CD4-positive, alpha-beta T cell (primary cell): Measurements from ENCODE around the gene KPTN. TPM values are rescaled to one million over a fixed set of nuclear protein-coding genes. Genes with fewer than 3 reads are reported as not detected.

ENCODE experiments used
- ATAC-seq: fragments of 200-7000 bp; cut with Tn5 transposase; one replicate; pipeline ENCODE4 v1.10.0; 2022; ENCODE audit warnings: mild to moderate bottlenecking; ENCODE audit not compliant: poor library complexity
- CTCF ChIA-PET: fragments of 350-600 bp; sonication (Branson Sonifier 250); formaldehyde crosslinking; loops from one replicate; lab custom pipeline; 2021; ENCODE audit warnings: antibody characterized with exemption, inconsistent platforms; lab: Charles Lee
- POLR2A ChIA-PET: fragments of 350-600 bp; sonication (Branson Sonifier 250); formaldehyde crosslinking; loops from one replicate; lab custom pipeline; 2021; ENCODE audit warnings: antibody characterized with exemption, inconsistent platforms; lab: Charles Lee
- DNase-seq, 14 experiments: peaks; one replicate each; pipeline ENCODE4 v3.0.0-alpha.2; 2013 to 2020; ENCODE audit warnings: mixed read lengths in 2 of 14
- H3K27ac ChIP-seq, 2 donors: one replicate each; pipeline versions ENCODE4 v1.5.1 to v1.7.0; 2013; ENCODE audit warnings: low read length in 2 of 2, low read depth in 1 of 2, mild to moderate bottlenecking in 1 of 2
- H3K27me3 ChIP-seq, 2 experiments: 1 replicate in 1 of 2; 2 replicates in 1 of 2; pipeline versions ENCODE4 v1.6.1 to v1.7.0; 2013; ENCODE audit warnings: low read length in 2 of 2, control low read depth in 1 of 2, mild to moderate bottlenecking in 1 of 2, moderate library complexity in 1 of 2; ENCODE audit not compliant: insufficient read depth in 2 of 2, control insufficient read depth in 1 of 2
- H3K36me3 ChIP-seq: one replicate; pipeline ENCODE4 v1.6.1; 2013; ENCODE audit warnings: low read length, control low read depth; ENCODE audit not compliant: insufficient read depth
- H3K4me1 ChIP-seq: one replicate; pipeline ENCODE4 v1.6.1; 2013; ENCODE audit warnings: low read length, control low read depth; ENCODE audit not compliant: insufficient read depth
- H3K4me3 ChIP-seq: one replicate; pipeline ENCODE4 v1.5.1; 2013; ENCODE audit warnings: mild to moderate bottlenecking, low read length, moderate library complexity
- H3K9me3 ChIP-seq, 2 experiments: 1 replicate in 1 of 2; 2 replicates in 1 of 2; pipeline versions ENCODE4 v1.6.1 to v1.7.0; 2013; ENCODE audit warnings: low read length in 2 of 2, mild to moderate bottlenecking in 2 of 2, control low read depth in 1 of 2, moderate library complexity in 1 of 2; ENCODE audit not compliant: control insufficient read depth in 1 of 2, insufficient read depth in 1 of 2
- H3K27ac Mint-ChIP-seq: one replicate; pipeline ENCODE4 v1.8.0; 2020; ENCODE audit warnings: mixed read lengths
- H3K27me3 Mint-ChIP-seq: one replicate; pipeline ENCODE4 v1.8.0; 2021; ENCODE audit warnings: mixed read lengths
- H3K36me3 Mint-ChIP-seq: one replicate; pipeline ENCODE4 v1.8.0; 2021; ENCODE audit warnings: low read depth, mixed read lengths
- H3K4me1 Mint-ChIP-seq: one replicate; pipeline ENCODE4 v1.8.0; 2021; ENCODE audit warnings: low read depth, mixed read lengths
- H3K4me3 Mint-ChIP-seq: one replicate; pipeline ENCODE4 v1.8.0; 2020; ENCODE audit warnings: mild to moderate bottlenecking, mixed read lengths
- H3K9me3 Mint-ChIP-seq: one replicate; pipeline ENCODE4 v1.8.0; 2020; ENCODE audit warnings: mixed read lengths
- CTCF ChIP-seq: fragments of 200-600 bp; IDR thresholded peaks from one replicate; pipeline ENCODE4 v1.8.0; 2022; ENCODE audit warnings: antibody characterized with exemption, mild to moderate bottlenecking
- intact Hi-C, 2 experiments: fragments of 100-400 bp; cut with DNase I in 1 of 2; cut with micrococcal nuclease in 1 of 2; formaldehyde crosslinking; loops; one replicate each; pipeline versions ENCODE4 v1.15.1 to v1.9.0; 2023 to 2025; cut with DNase I, micrococcal nuclease
- total RNA-seq, 174 experiments: library from RNA in 2 of 174; stranded (reverse) in 2 of 174; gene quantifications; one replicate each; pipeline ENCODE4 v1.2.3 and lab custom pipeline; 2021 to 2026

The KPTN gene
- total RNA-seq, 2 experiments from 2014 or later = 3.6 to 4.5 TPM

DNA sequence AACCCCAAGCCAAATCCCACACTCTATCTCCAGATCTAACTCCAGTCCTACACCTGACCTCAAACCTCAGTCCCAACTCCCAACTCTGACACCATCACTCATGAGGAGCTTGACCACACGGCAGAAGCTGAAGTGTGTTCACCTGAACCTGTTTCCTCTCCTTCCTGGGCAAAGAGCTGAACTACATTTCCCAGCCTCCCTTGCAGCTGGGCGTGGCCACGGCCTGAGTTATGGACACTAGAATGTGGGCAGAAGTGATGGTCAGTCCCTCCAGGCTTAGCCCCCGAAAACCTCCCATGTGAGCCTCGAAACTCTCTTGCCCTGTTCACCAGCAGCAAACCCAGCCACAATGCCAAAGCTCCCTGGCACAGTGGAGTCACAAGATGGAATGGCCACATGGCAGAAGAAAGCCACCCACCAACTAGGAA is 45.2 kb downstream of the KPTN start:
- intact Hi-C loops = loop anchor here (5.0 to 10.0 kb wide), 3 partner anchors 43 to 173 kb away; partner anchors contain the start of genes BICRA (in 1 of the 2) and KPTN (in 1 of the 2)
- no peak for ATAC-seq
- TF ChIP-seq CTCF = no peak
- Mint-ChIP-seq H3K27me3 (peaks cover 78% of the 10 kb centered on the region), H3K27ac (no peak overlapping the region), H3K4me3 (no peak overlapping the region), H3K4me1 (peaks cover 24% of the 10 kb centered on the region), H3K36me3 (no peaks in the 10 kb centered on the region), H3K9me3 (no peaks in the 10 kb centered on the region)
- peaks cover 32 to 42% of the 10 kb centered on the region in 2 experiments for H3K27me3 ChIP-seq
- H3K36me3 ChIP-seq = no peaks in the 10 kb centered on the region
- peaks cover 24% of the 10 kb centered on the region for H3K4me1 ChIP-seq
- POLR2A ChIA-PET = interaction anchor here (1.2 kb wide), 1 partner anchor 307 kb away, joined by 3 read pairs; the partner anchor contains the start of gene NOP53
- H3K27ac ChIP-seq = no peak overlapping the region
- DNase-seq = no peak
- no peak overlapping the region for H3K4me3 ChIP-seq
- CTCF ChIA-PET = interaction anchor here (1.8 kb wide), 1 partner anchor 259 kb away, joined by 5 read pairs; no protein-coding TSS in a partner anchor
- no peaks in the 10 kb centered on the region for H3K9me3 ChIP-seq

DNA sequence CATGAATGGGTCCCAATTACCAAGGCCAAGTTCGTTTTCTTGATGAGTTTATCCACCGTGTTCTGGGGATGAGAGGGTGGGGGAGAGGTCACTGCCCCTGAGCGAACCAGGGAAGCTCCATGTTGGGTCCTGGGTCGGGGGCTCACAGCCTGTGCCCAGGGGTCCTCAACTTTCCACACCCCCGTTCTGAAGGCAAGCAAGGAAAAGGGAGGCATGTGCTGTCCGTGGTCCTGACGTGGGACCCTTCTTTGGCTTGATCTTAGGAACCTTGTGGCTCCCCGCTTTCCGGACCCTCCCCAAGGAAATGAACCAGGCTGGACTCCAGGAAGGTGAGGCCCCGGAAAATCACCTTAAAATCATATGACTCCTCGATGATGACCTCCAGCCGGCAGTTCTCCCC is 46.5 kb downstream of the KPTN start:
- ATAC-seq (no peak), DNase-seq (peak in 1 of 14 experiments; percentile 35)
- Histone ChIP-seq H3K4me3 (no peak overlapping the region), H3K27me3 (peaks cover 23 to 30% of the 10 kb centered on the region in 2 experiments), H3K36me3 (no peaks in the 10 kb centered on the region), H3K9me3 (no peaks in the 10 kb centered on the region), H3K4me1 (peaks cover 15% of the 10 kb centered on the region), H3K27ac (no peak overlapping the region)
- H3K4me3 Mint-ChIP-seq = no peak overlapping the region
- peaks cover 12% of the 10 kb centered on the region for H3K4me1 Mint-ChIP-seq
- POLR2A ChIA-PET = no interaction called here
- intact Hi-C loops = loop anchor here (5.0 to 10.0 kb wide), 3 partner anchors 45 to 175 kb away; partner anchors contain the start of genes BICRA (in 1 of the 2) and KPTN (in 1 of the 2)
- no peaks in the 10 kb centered on the region for H3K9me3 Mint-ChIP-seq
- peaks cover 74% of the 10 kb centered on the region for H3K27me3 Mint-ChIP-seq
- no peak for TF ChIP-seq CTCF
- no peaks in the 10 kb centered on the region for H3K36me3 Mint-ChIP-seq
- H3K27ac Mint-ChIP-seq = no peak overlapping the region
- CTCF ChIA-PET = interaction anchor here (1.1 to 2.0 kb wide), 2 partner anchors 11 to 269 kb away, joined by 12 to 20 read pairs; no protein-coding TSS in a partner anchor

DNA sequence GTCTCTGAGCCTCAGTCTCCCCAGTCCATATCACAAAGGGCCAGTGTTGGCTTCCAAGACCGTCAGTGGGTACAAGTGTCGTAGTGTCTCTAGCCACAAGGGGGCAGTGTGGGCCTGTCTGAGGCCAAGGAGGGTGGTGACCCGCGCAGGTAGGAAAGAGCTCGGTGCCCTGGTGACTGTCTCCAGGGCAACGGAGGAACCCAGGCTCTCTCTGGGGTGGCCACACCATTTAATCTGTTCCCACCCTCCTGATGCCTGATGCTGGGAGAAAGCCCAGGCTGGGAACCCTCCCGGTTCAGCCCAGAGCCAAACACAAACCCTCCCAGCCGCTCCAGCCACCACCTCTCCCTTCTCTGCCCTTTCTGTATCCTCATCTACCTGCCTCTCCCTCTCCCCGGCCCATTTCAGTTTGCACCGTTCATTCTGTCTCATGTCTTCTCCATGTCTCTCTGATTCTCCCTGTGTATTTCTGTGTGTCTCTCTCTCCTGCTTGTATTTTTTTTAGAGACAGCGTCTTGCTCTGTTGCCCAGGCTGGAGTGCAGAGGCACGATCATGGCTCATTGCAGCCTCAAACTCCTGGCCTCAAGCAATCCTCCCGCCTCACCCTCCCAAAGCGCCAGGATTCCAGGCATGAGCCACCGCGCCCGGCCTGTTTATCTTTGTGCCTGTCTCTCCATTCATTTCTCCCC is 47.2 kb downstream of the KPTN start:
- Mint-ChIP-seq H3K27me3 (peaks cover 74% of the 10 kb centered on the region), H3K9me3 (no peaks in the 10 kb centered on the region), H3K4me3 (peak overlapping the region; percentile 11), H3K4me1 (peaks cover 14% of the 10 kb centered on the region), H3K36me3 (no peaks in the 10 kb centered on the region), H3K27ac (no peak overlapping the region)
- Histone ChIP-seq H3K27ac (no peak overlapping the region), H3K27me3 (peaks cover 21 to 24% of the 10 kb centered on the region in 2 experiments), H3K9me3 (peaks cover 0 to 4% of the 10 kb centered on the region in 2 experiments), H3K4me3 (no peak overlapping the region), H3K36me3 (no peaks in the 10 kb centered on the region), H3K4me1 (peaks cover 15% of the 10 kb centered on the region)
- CTCF ChIA-PET = interaction anchor here (0.6 to 5.7 kb wide), 25 partner anchors 9 to 306 kb away, joined by 3 to 50 read pairs (median 5); partner anchors contain the start of genes BICRA, DHX34, EHD2 and KPTN
- intact Hi-C loops = loop anchor here (1.0 to 10.0 kb wide), 7 partner anchors 45 to 306 kb away; partner anchors contain the start of genes NAPA (in 2 of the 2), BICRA (in 1 of the 2) and KPTN (in 1 of the 2)
- TF ChIP-seq CTCF = peak; percentile 92
- ATAC-seq = peak; percentile 95
- DNase-seq = peak; percentile 77 to 91 (median 81)
- POLR2A ChIA-PET = interaction anchor here (0.6 to 2.0 kb wide), 8 partner anchors 9 to 1707 kb away, joined by 3 to 16 read pairs (median 6); partner anchors contain the start of genes NAPA and NOP53
